ENCODE results near the gene ELMO1.

ELMO1 gene

GRCh38 chr7:37430640-37431039 lies 18.0 kb downstream of the ELMO1 start:
- no peak for DNase-seq (ENCODE audit: low read depth)

GRCh38 chr7:37430171-37430570 lies 18.5 kb downstream of the ELMO1 start:
- no peak for DNase-seq (ENCODE audit: low read depth)

- no peak for DNase-seq (ENCODE audit: low read depth)
Measured at GRCh38 chr7:37429435-37429791, 19.3 kb downstream of the ELMO1 start.

GRCh38 chr7:37428681-37429434 lies 19.8 kb downstream of the ELMO1 start:
- no peak for DNase-seq (ENCODE audit: low read depth)

- DNase-seq (ENCODE audit: low read depth): no peak
Measured at GRCh38 chr7:37427276-37427940, 21.3 kb downstream of the ELMO1 start.

GRCh38 chr7:37425498-37425897 lies 23.2 kb downstream of the ELMO1 start:
- no peak for DNase-seq (ENCODE audit: low read depth)

GRCh38 chr7:37424995-37425394 lies 23.7 kb downstream of the ELMO1 start:
- no peak for DNase-seq (ENCODE audit: low read depth)

- DNase-seq (ENCODE audit: low read depth): no peak
Measured at GRCh38 chr7:37424521-37424920, 24.1 kb downstream of the ELMO1 start.

GRCh38 chr7:37421861-37422500 lies 26.7 kb downstream of the ELMO1 start:
- no peak for DNase-seq (ENCODE audit: low read depth)

GRCh38 chr7:37420946-37421695 lies 27.5 kb downstream of the ELMO1 start:
- DNase-seq (ENCODE audit: low read depth): no peak

- no peak for DNase-seq (ENCODE audit: low read depth)
Measured at GRCh38 chr7:37419496-37419895, 29.2 kb downstream of the ELMO1 start.

- DNase-seq (ENCODE audit: low read depth): no peak
Measured at GRCh38 chr7:37418381-37418780, 30.3 kb downstream of the ELMO1 start.

- no peak for DNase-seq (ENCODE audit: low read depth)
Measured at GRCh38 chr7:37417107-37417474, 31.6 kb downstream of the ELMO1 start.

GRCh38 chr7:37416378-37417106 lies 32.1 kb downstream of the ELMO1 start:
- no peak for DNase-seq (ENCODE audit: low read depth)

GRCh38 chr7:37415629-37416028 lies 33.0 kb downstream of the ELMO1 start:
- DNase-seq (ENCODE audit: low read depth): no peak

- no peak for DNase-seq (ENCODE audit: low read depth)
Measured at GRCh38 chr7:37414352-37414983, 34.2 kb downstream of the ELMO1 start.

- peak; percentile 23 for DNase-seq (ENCODE audit: low read depth)
Measured at GRCh38 chr7:37411444-37412034, 37.1 kb downstream of the ELMO1 start.

- DNase-seq (ENCODE audit: low read depth): no peak
Measured at GRCh38 chr7:37410305-37411229, 38.1 kb downstream of the ELMO1 start.

- DNase-seq (ENCODE audit: low read depth): no peak
Measured at GRCh38 chr7:37409461-37409860, 39.2 kb downstream of the ELMO1 start.
